GM18870 (cell line): ENCODE results near the gene SYNPO.

ENCODE experiments used
- ATAC-seq: cut with Tn5 transposase; IDR thresholded peaks from one replicate; pipeline ENCODE4 v1.9.1; 2021; ENCODE audit warnings: moderate library complexity; ENCODE audit not compliant: unreplicated experiment

Gene SYNPO

DNA sequence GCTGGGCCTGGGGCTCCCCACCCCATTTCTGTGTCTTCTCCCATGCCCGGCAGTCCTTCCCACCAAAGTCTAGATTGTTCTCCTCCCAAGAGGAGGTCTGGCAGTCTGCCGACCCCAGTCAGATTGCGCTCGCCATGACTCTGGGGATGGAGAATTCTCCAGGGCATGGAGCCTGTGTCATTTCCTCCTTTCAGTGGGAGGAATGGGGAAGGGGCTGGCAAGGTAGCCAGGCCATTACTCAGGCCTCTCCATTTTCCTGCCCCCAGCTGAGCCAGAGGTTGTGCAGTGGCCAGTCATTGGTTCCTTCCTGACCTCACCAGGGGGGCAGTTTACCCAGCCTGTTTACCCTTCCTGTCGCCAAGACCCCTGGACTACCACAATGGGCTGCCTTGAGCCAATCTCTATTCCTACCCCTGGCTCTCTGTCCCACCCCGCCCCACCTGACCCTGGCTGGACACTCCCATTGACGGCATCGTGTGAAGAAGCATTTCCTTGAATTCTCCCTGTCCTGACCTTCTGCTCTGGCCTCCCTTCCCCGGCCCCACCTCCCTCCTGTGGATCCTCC lies 628 bp downstream of the SYNPO start:
- no peak for ATAC-seq

DNA sequence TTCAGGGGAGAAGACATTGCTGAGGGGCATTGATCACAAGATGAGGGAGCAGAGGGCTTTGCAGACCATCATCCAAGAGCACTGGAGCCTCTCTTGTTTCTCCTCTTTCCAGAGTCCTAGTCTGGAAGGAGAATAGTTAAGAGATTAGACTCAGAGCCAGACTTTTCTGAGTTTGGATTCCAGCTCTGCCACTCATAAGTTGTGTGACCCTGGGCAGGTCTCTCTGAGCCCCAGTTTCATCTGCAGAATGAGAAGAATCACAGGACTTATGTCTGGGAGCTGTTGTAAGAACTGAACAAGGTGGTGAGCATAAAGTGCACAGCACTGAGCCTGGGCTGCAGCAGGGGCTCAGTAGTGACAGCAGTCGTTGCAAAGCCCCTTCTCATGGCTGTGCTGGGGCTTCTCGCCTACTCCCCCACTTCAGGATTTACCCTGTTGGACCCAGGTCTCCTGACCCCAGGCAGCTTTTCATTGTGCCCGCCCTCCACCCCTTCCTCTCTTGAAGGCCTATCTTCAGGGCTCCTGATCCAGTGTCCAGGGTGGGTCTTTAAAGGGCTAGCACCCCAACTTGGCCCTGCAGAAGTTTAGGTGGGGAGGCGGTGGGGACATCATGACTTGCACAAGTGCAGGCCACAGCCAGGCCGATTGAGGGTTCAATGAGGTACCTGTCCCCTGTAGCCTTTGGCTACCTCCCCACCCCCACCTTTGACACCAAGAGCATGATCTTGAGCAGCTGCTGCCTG lies 1.5 kb downstream of the SYNPO start:
- ATAC-seq = no peak

DNA sequence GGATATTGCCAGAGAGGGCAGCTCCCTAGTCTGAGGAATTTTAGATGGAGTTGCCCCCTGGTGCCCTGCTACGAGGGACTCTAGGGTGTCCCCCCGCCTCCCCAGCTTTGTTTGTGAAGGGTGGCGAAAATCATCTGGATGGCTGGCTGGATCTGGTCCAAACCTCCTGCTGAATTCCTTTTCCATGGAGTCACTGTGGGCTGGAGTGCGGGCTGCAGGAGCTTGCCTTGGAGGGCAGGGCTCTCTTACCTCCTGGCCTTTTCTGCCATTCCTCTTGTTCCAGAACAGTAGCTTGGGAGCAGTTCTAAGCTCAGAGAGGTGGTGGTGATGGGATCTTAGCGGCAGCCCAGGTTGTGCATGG lies 2.1 kb downstream of the SYNPO start:
- no peak for ATAC-seq

DNA sequence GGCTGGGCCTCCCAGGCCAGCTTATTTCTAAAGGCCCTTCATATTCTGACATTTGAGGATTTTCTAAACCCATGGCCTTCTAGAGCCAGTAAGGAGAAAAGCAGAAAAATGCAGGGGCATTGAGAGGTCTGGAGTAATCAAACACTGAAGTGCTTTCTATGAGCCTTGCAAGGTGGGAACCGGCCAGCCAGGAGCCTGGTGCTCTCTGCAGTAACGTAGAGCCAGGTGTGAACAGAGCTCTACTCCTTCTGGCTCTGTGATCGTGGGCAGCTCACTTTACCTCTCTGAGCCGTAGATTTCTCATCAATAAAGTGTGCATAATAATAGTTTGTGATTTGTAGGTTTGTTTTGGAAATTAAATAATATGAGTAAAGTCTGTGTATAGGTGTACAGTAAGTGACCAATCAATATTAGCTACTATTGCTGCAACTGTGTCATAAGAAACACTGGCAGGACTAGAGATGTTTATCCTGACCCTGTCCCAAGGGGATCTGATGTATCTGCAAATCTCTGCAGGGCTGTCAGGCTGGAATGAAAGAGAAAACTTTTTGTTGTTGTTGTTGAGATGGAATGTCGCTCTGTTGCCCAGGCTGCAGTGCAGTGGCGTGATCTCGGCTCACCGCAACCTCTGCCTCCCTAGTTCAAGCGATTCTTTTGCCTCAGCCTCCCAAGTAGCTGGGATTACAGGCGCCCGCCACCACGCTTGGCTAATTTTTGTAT lies 2.7 kb downstream of the SYNPO start:
- ATAC-seq = no peak

DNA sequence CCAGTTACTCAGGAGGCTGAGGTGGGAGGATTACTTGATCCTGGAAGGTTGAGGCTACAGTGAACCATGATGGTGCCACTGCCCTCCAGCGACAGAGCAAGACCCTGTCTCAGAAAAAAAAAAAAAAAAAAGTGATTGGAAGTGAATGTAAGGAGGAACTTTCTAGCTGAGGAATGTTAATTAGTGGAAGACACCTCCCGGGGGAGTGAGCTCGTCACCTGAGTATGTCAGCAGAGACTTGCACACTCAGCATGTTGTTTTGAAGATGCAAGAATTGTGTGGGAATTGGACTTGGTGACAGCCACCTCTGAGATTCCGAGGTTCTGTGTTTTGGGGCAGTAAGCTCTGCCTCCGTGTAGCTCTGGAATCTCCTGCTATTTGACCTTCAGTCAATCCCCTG lies 3.6 kb downstream of the SYNPO start:
- ATAC-seq = no peak

DNA sequence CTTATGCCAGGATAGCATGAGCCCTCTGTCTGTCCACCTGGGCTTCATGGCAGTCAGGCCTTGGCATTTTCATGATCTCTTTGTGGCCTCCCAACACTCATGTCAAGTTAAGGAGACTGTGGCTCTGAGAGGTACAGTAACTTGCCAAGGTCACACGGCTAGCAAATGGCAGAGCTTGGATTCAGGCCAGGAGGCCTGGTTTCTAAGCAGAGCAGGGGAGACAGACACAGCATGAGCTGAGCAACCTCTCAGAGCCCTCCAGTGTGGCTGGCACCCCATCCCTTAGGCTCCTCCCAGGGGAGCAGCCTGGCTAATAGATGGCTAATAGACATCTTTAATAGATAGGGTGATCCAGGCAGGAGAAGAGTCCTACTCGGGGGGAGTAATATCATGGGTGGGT lies 4.1 kb downstream of the SYNPO start:
- no peak for ATAC-seq

DNA sequence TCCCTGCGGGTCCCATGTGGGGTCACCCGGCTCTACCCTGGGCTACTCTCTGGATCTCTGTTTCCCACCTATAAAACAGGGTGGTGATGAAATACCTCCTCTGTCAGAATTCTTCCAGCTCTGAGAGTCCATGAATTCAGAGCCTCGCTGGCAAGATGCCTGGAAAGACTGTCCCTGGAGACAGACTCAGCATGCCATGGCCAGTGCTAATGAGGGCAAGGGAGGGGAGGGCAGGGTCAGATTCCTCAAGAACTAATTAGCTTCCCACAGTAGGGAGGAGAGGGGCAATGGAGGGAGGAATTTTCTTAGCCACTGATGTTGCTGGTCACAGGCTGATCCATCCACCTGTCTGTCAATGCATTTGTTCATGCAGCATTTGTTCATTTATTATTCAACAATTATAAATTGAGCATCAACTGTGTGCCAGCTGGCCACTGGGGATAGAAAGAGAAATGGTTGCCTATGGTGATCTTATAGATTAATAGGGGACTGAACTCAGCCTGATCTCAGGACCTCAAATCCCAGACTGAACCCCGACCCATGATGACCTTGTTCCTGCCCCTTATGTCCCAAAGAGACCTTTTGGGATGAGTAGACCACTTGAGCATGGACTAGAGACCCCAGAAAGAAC lies 4.7 kb downstream of the SYNPO start:
- no peak for ATAC-seq

DNA sequence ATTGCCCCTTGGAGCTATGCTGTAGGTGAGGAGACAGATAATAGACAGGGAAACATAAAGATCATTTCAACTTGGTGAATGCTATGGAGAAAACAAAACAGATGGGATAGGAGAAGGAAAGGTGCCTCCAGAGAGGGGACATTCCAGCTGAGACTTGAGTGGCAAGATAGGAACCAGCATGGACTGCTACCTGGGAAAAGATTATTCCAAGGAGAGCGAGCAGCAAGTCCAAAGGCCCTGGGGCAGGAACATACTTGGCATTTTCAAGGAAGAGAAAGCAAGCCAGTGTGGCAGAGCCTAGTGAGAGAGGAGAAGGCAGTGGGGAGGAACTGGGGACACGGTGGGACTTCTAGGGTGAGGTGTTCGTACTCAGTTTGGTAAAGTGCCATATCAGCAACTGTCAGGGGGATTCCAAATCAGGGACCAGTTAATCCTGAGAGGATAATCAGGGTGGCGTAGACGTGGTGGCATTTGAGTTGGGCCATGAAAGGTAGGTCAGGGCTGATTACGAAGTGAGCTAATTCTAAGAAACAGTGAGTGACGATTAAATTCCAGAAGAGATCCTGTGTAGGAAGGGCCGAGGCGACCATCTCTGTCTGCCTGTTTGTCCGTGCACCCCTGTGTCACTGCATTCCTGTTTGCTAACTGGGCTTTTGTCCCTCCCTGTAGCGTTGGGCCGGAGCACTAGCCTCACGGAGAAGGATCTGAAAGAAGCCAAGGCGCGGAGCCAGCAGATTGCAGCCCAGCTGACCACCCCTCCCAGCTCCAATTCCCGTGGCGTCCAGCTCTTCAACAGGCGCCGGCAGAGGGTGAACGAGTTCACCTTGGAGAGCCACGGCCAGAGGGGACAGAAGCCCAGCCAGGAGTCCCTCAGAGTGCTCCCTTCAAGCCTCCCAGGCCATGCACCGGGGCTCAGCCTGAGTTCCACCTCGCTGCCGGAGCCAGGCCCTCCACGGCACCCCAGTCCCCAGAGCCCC lies 7.1 kb downstream of the SYNPO start:
- no peak for ATAC-seq

DNA sequence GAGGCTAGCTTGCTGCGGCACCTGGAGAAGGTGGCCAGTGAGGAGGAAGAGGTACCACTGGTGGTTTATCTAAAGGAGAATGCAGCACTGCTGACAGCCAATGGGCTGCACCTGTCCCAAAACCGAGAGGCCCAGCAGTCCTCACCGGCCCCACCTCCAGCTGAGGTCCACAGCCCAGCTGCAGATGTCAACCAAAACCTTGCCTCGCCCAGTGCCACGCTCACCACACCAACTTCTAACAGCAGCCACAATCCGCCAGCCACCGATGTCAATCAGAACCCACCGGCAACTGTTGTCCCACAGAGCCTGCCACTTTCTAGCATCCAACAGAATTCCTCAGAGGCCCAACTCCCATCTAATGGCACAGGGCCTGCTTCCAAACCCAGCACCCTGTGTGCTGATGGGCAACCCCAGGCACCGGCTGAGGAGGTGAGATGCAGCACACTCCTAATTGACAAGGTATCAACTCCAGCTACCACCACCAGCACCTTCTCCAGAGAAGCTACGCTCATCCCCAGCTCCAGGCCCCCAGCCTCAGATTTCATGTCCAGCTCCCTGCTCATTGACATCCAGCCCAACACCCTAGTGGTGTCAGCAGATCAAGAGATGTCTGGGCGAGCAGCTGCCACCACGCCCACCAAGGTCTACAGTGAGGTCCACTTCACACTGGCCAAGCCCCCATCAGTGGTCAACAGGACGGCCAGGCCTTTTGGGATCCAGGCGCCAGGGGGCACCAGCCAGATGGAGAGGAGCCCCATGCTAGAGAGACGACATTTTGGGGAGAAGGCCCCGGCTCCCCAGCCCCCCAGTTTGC lies 8.0 kb downstream of the SYNPO start:
- no peak for ATAC-seq

DNA sequence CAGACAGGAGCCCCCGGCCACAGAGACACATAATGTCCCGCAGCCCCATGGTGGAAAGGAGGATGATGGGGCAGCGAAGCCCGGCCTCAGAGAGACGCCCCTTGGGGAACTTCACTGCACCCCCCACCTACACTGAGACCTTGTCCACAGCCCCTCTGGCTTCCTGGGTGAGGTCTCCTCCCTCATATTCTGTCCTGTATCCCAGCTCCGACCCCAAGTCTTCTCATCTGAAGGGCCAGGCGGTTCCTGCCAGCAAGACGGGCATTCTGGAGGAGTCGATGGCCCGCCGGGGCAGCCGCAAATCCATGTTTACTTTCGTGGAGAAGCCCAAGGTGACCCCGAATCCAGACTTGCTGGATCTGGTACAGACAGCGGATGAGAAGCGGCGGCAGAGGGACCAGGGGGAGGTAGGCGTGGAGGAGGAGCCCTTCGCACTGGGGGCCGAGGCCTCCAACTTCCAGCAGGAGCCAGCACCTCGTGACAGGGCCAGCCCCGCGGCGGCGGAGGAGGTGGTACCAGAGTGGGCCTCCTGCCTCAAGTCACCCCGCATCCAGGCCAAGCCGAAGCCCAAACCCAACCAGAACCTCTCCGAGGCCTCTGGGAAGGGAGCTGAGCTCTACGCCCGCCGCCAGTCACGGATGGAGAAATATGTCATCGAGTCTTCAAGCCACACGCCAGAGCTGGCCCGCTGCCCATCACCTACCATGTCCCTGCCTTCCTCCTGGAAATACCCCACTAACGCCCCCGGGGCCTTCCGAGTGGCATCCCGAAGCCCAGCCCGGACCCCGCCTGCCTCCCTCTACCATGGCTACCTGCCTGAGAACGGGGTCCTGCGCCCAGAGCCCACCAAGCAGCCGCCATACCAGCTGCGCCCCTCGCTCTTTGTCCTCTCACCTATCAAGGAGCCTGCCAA lies 8.9 kb downstream of the SYNPO start:
- no peak for ATAC-seq

DNA sequence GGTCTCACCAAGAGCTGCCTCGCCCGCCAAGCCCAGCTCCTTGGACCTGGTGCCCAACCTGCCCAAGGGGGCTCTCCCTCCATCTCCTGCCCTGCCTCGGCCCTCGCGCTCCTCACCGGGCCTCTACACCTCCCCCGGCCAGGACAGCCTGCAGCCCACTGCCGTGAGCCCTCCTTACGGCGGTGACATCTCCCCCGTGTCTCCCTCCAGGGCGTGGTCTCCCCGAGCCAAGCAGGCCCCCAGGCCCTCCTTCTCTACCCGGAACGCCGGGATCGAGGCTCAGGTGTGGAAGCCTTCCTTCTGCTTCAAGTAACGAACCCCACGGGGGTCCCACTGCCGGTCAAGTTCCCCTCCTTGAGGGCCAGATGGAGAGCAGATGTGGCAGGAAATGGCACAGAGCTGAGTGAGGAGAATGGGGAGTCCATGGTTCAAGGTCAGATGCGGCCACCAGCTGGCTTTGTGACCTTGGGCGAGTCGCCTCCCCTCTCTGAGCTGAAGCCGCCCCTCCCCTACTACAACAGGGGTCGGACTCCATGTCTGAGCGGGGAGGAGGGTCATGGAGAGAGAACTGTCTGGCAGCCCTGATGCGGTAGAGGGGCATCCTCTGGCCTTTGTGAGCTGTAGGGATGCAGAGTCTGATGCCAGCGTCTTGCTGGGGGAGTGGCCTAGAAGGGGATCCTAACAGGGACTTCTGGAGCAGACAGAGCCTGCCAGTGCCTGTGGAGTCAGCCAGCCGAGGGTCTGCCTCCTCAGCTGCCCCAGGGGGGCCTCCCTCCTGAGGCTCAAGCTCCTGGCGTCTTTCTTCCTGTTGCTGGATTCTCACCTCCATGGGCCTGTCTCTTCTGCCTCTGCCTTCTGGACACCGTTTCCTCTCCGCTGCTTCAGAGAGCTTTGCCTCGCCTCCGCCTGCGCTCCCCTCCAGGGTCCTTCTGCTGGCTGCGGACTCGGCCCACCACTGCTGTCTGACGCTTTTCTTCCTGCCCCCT lies 9.9 kb downstream of the SYNPO start:
- no peak for ATAC-seq

DNA sequence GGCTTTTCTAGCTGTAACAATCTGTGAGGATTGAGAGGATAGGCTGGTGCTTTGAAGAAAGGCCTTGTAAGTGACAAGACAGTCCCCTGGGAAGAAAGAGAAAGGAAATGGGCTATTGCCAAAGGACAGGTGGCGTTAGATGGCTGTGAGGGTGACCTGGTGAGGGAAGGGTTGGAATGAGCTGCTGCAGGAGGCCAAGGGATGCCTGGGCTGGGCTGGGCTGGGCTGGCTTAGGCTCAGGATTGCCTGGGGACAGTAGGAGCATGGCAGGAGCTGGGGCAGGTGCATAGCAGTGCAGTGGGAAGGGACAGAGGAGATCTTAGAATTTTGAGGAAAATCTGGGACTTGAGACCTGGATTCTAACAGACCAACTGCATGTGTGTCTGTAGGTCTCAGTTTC lies 10.9 kb downstream of the SYNPO start:
- no peak for ATAC-seq

DNA sequence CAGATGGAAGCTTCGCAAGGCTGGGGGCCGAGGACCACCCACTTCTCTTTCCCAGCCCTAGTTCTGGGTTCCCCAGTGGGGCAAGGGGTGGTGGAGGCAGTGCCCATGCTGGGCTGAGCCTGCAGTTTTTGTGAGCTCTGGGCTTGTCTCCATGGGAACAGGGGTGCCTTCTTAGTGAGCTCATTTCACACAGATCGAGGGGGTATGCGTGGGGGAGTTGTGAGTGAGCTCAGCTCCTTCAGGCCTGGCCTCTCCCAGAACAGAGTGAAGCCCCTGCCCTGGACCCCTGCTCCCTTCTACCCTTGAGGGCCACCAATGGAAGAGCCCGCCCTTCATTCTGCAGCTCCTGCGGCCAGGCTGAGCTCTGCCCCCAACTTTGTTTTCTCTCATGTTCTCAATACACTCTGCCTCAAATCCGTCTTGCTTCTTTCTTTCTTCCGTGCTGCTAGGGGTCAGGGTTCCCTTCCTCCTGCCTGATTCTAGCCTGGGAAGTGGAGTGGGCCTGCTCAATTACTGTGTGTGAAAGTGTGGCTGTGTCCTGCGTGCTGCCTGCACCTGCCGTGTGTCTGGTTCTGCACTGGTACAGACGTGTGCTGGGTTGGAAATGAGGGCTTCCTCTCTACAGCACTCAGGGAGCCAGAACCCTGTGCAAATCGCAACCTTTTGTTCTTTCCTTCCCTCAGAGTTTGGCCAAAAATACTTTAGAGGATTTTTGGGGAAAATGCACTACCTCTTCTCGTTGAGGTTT lies 11.6 kb downstream of the SYNPO start:
- ATAC-seq = no peak

DNA sequence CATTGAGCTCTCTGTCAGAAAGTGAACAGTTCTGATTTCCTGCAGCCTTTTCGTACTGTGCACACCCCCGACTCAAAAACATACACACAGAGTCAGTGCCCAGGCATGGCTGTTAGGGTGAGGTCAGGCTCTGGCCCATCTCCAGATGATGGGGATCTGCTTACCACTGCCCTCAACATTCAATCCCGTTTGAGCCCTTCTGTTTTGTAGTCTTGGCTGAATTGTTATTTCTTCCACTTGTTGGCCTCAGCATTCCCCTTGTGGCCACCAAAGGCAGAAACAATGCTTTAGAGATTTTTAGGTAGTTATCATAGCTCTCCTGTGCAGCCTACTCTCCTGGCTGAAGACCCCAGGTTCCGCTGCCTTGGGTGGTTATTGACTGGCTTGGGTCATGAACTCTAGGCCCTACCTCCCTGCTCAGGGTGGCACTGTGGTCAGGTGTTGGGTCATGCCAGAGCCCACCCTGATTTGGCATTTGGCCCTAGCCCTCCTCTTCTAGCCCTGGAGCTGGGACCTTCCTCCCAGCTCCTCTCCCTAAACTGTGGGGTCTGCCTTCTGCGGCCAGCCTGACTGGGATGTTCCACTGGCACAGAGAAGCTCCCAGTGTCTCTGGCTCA lies 12.8 kb downstream of the SYNPO start:
- ATAC-seq = no peak

DNA sequence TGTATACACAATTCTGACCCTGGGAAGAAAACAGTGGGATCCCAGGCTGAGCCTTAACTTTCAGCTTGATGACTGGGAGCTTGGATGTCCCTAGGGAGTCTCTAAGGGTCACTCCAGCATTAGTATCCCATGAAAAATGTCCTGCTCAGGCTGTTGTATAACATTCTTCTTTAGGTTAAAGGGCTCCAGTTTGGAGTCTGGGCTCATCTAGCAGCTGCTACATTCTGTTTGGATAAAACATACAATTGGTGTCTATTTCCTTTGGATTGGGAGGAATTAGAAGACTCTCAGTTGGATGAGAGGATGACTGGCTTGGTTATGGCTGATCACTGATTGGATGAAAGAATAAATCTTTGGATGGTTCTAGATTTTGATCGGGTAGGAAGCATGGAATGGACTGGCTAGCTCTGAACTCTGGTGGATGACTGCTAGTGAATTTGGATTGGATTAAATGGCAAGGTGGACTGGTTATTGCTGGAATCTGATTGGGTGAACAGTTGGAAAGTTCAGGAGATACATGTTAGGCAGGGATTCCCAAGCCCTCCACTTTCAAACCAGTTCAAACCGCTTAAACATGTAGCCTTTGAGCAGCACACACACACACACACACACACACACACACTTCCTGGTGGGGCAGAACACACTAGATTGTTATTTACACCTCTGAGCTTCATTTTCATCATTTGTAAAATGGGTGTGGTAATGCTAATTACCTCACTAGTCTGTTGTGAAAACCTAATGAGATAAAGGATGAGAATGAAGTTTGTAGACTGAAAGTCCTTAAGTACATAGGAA lies 13.5 kb downstream of the SYNPO start:
- ATAC-seq = no peak

DNA sequence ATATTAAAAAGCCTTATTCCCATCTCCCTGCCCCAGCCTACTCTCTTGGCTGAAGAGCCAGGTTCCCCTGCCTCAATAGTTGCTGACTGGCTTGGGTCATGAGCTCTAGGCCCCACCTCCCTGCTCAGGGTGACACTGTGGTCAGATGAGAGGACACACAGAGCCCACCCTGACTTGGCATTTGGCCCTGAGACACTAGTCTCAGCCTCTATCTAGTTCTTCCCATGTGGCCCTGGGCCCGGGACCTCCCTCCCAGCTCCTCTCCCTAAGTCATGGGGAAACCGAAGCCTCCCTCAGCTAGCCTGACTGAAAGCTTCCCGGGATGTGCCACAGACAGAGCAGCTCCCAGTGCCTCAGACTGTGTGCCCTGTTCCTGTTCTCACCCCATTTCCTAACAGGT lies 14.8 kb downstream of the SYNPO start:
- ATAC-seq = no peak
